ENCODE results near the gene DMGDH.

The DMGDH gene

DNA sequence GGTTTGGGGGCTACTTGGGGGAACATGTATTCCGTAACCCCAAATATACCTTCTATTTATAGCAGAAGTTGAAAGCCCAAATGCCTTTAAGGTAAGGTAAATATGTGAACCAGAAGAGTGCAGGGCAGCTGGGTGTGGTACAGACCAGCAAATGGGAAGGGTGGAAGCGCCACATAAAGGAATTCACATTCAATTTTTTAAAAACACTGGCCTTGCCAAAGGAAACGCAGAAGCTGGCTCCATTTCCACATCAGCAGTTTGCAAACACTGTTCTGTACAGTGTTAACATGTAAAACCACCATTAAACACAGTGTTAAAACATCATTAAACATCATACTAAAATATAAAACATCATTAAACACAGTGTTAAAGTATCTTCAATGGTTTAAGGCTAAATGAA lies 38.6 kb upstream of the DMGDH start:
- TF ChIP-seq ARNTL (CRISPR knock-in tag; IDR thresholded peaks at IDR 0.05; ENCODE audit: borderline replicate concordance, low read depth) (no peak), ESRRG (CRISPR knock-in tag; IDR thresholded peaks at IDR 0.05) (no peak), ZNF8 (CRISPR knock-in tag; IDR thresholded peaks at IDR 0.05) (no peak), GLIS3 (CRISPR knock-in tag; IDR thresholded peaks at IDR 0.05) (no peak), CREB5 (CRISPR knock-in tag; IDR thresholded peaks at IDR 0.05; ENCODE audit: low read depth) (no peak), TCF4 (CRISPR knock-in tag; IDR thresholded peaks at IDR 0.05; ENCODE audit: borderline replicate concordance) (no peak), OSR1 (CRISPR knock-in tag; IDR thresholded peaks at IDR 0.05) (no peak), ZFP3 (CRISPR knock-in tag; IDR thresholded peaks at IDR 0.05) (no peak)
- no peak for ATAC-seq

DNA sequence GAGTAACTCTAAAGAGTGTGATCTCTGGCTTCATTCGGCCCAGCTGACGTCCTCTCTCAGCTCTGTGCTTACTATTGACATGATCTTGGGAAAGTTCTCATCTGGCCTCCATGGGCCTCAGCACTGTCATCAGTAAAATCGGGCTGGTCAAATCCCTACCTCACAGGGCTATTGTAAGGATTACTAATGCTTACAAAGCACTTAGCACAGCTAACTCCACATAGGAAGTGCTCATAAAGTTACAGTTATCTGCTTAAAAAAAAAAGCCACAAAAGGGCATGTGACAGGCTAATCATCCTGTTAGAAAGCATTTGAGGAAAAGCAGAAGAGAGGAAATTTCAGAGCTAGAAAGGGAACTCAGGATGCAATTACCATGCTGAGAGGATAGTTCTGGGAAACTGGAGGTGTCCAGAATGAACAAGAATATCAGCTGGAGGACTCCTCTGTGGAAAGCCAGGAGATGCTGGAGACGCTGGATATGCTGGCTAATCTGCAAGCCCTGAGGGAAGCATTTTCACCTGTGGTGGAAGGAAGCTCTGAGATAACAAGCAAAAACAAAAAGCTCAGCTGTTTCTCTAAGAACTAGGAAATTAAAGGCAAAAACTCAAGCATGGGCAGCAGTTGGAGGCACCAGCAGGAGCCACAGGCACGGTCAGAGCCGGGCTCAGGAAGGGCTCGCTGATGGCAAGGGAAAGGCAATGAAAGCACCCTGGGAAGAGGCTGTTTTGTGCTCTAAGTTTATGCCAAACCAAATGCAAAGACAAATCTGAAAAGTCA lies 37.7 kb upstream of the DMGDH start:
- ATAC-seq: peak; percentile 58
- no peak for TF ChIP-seq ZC3H10 (CRISPR knock-in tag; IDR thresholded peaks at IDR 0.05)
- peak; percentile 40; the same call in 1 of the 2 replicates for TF ChIP-seq ISL1 (CRISPR knock-in tag; IDR thresholded peaks at IDR 0.05)

DNA sequence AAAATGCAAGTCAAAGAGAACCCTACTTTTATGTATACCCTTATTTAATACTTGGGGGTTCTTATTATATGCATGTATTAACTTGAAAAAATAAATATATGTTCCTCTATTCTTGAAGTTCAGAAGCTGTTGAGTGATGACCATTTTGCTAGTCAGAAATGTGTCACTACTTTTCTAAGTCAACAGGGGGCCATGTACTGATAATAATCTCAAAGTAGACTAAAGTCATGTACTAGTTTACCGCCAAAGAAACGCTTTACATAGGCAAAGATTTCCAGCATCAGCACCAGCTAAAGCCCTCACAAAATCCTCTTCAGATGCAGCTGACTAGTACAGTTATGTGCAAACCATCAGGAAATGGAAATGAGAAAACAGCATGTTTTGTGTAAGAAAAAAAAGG lies 36.4 kb upstream of the DMGDH start:
- no peak for ATAC-seq

More for the DNA sequence above, 36.4 kb upstream of the DMGDH start:
- no peak for TF ChIP-seq ZFP30 (CRISPR knock-in tag; IDR thresholded peaks at IDR 0.05)
- TF ChIP-seq TSHZ2 (CRISPR knock-in tag; IDR thresholded peaks at IDR 0.05): no peak
- TF ChIP-seq PPARA (CRISPR knock-in tag; IDR thresholded peaks at IDR 0.05; ENCODE audit: borderline replicate concordance): no peak
- TF ChIP-seq, protein P1, sequence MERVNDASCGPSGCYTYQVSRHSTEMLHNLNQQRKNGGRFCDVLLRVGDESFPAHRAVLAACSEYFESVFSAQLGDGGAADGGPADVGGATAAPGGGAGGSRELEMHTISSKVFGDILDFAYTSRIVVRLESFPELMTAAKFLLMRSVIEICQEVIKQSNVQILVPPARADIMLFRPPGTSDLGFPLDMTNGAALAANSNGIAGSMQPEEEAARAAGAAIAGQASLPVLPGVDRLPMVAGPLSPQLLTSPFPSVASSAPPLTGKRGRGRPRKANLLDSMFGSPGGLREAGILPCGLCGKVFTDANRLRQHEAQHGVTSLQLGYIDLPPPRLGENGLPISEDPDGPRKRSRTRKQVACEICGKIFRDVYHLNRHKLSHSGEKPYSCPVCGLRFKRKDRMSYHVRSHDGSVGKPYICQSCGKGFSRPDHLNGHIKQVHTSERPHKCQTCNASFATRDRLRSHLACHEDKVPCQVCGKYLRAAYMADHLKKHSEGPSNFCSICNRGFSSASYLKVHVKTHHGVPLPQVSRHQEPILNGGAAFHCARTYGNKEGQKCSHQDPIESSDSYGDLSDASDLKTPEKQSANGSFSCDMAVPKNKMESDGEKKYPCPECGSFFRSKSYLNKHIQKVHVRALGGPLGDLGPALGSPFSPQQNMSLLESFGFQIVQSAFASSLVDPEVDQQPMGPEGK (CRISPR knock-in tag; IDR thresholded peaks at IDR 0.05; ENCODE audit: borderline replicate concordance): no peak
- TF ChIP-seq TCF4 (CRISPR knock-in tag; IDR thresholded peaks at IDR 0.05; ENCODE audit: borderline replicate concordance): no peak
- TF ChIP-seq CREB5 (CRISPR knock-in tag; IDR thresholded peaks at IDR 0.05; ENCODE audit: low read depth): no peak
- no peak for TF ChIP-seq BACH2 (CRISPR knock-in tag; IDR thresholded peaks at IDR 0.05; ENCODE audit: borderline replicate concordance)
- no peak for TF ChIP-seq ZNF8 (CRISPR knock-in tag; IDR thresholded peaks at IDR 0.05)
- TF ChIP-seq OSR1 (CRISPR knock-in tag; IDR thresholded peaks at IDR 0.05): no peak
- no peak for TF ChIP-seq ISL1 (CRISPR knock-in tag; IDR thresholded peaks at IDR 0.05)
- TF ChIP-seq SNAI2 (CRISPR knock-in tag; IDR thresholded peaks at IDR 0.05): no peak
- no peak for TF ChIP-seq CSDC2 (CRISPR knock-in tag; IDR thresholded peaks at IDR 0.05)
- no peak for TF ChIP-seq ZNF70 (CRISPR knock-in tag; IDR thresholded peaks at IDR 0.05)
- no peak for TF ChIP-seq ZC3H10 (CRISPR knock-in tag; IDR thresholded peaks at IDR 0.05)
- no peak for TF ChIP-seq RARB (CRISPR knock-in tag; IDR thresholded peaks at IDR 0.05)
- no peak for TF ChIP-seq ESRRG (CRISPR knock-in tag; IDR thresholded peaks at IDR 0.05)
- no peak for TF ChIP-seq TOX (CRISPR knock-in tag; IDR thresholded peaks at IDR 0.05; ENCODE audit: borderline replicate concordance)
- no peak for TF ChIP-seq ZNF565 (CRISPR knock-in tag; conservative IDR thresholded peaks at IDR 0.05; ENCODE audit: low read depth)

Data from SK-N-SH treated with all-trans-retinoic acid at 6 μM for 48 hours (cell line).